NT2/D1 (cell line): ENCODE results near the gene UBAP1L.

Experiments
- SUZ12 ChIP-seq: IDR thresholded peaks from 2 replicates; pipeline ENCODE4 v1.6.1; 2011; ENCODE audit not compliant: insufficient read length, insufficient read depth; ENCODE audit errors: extremely low read depth
- YY1 ChIP-seq: IDR thresholded peaks from 2 replicates; pipeline ENCODE4 v1.6.1; 2011; ENCODE audit not compliant: insufficient read length, insufficient read depth
- ZNF274 ChIP-seq: IDR thresholded peaks from 2 replicates; pipeline ENCODE4 v1.6.1; 2011; ENCODE audit warnings: mild to moderate bottlenecking, low read depth, low read length

DNA sequence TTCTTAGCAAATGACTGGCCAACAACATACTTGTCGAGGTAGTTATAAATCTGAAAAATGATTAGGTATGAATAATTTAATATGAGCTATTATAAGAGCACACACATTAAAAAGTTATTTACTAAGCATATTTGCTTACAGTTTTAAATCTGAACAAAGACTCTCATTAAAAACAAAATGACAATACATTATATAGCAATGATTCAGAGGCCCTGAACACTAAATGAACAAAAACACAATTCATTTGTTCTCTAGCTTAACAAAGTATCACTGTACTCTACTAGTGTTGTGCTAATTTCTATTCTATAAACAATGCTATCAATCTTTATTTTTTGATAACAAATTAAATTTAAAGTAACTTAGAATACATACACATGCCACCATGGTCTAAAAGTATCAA is 49.1 kb upstream of the UBAP1L start:
- TF ChIP-seq ZNF274 = no peak
- TF ChIP-seq YY1 = no peak
- no peak for TF ChIP-seq SUZ12
